Measurements from ENCODE around the gene SCAF11.

Gene SCAF11

DNA sequence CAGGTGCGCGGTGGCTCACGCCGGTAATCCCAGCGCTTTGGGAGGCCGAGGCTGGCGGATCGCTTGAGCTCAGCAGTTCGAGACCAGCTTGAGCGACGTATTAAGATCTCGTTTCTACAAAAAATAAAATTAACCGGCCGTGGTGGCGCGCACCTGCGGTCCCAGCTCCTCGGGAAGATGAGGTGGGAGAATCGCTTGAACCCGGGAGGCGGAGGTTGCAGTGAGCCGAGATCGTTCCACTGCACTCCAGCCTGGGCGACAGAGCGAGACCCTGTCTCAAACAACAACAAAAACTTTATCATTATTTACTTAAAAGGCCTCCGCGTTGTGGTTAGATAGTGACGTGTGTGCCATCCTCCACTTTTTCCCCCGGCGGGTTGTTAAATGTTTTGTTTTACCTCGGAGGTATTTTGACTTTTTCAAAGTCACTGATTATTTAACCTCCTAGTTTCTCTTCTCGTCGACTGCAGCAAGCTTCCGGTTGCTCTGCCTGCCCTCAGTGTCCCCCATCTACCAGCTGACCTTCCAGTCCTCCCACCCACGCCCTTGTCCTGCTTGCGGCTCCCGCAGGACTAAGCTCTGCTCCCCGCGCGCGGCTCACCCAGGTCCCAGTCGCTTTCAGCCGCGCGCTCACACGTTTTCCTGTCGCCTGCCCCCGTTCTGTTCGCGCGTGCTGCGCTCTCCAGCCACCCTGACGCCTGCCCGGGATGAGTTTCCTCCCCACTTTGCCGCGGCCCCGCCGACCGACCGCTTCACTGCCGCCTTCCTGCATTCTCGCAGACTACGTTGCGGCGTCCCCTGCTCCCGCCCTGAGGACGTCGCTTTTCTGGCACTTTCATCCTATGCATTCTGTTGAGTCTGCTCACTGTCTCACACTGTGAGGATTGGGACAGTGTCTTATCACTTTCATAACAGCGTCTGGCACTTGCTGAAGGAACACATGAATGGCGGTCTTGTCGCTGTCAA is 1.2 kb upstream of the SCAF11 start:
- peak overlapping the region; percentile 90 for H3K9ac ChIP-seq
- peak overlapping the region; percentile 97 for H3K27ac ChIP-seq
- H3K36me3 ChIP-seq (ENCODE audit: insufficient read depth): no peaks in the 10 kb centered on the region
- peak overlapping the region; percentile 87 for H2AFZ ChIP-seq (ENCODE audit: low read depth)
- peak overlapping the region; percentile 81 for H3K4me2 ChIP-seq
- no peaks in the 10 kb centered on the region for H3K27me3 ChIP-seq (ENCODE audit: insufficient read depth, low read depth)
- TF ChIP-seq, protein P1, sequence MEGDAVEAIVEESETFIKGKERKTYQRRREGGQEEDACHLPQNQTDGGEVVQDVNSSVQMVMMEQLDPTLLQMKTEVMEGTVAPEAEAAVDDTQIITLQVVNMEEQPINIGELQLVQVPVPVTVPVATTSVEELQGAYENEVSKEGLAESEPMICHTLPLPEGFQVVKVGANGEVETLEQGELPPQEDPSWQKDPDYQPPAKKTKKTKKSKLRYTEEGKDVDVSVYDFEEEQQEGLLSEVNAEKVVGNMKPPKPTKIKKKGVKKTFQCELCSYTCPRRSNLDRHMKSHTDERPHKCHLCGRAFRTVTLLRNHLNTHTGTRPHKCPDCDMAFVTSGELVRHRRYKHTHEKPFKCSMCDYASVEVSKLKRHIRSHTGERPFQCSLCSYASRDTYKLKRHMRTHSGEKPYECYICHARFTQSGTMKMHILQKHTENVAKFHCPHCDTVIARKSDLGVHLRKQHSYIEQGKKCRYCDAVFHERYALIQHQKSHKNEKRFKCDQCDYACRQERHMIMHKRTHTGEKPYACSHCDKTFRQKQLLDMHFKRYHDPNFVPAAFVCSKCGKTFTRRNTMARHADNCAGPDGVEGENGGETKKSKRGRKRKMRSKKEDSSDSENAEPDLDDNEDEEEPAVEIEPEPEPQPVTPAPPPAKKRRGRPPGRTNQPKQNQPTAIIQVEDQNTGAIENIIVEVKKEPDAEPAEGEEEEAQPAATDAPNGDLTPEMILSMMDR (conservative IDR thresholded peaks at IDR 0.05; ENCODE audit: low read depth, low read length): no peak
- peak overlapping the region; percentile 76 for H3K4me3 ChIP-seq (IDR thresholded peaks at IDR 0.05; ENCODE audit: insufficient read depth, low read depth, low read length)
- peaks cover 26% of the 10 kb centered on the region for H4K20me1 ChIP-seq (ENCODE audit: insufficient read depth)
- peaks cover 35% of the 10 kb centered on the region for H3K79me2 ChIP-seq (ENCODE audit: insufficient read depth, low read depth)
- H3K4me1 ChIP-seq (ENCODE audit: low read depth, poor library complexity, severe bottlenecking): peaks cover 39% of the 10 kb centered on the region

DNA sequence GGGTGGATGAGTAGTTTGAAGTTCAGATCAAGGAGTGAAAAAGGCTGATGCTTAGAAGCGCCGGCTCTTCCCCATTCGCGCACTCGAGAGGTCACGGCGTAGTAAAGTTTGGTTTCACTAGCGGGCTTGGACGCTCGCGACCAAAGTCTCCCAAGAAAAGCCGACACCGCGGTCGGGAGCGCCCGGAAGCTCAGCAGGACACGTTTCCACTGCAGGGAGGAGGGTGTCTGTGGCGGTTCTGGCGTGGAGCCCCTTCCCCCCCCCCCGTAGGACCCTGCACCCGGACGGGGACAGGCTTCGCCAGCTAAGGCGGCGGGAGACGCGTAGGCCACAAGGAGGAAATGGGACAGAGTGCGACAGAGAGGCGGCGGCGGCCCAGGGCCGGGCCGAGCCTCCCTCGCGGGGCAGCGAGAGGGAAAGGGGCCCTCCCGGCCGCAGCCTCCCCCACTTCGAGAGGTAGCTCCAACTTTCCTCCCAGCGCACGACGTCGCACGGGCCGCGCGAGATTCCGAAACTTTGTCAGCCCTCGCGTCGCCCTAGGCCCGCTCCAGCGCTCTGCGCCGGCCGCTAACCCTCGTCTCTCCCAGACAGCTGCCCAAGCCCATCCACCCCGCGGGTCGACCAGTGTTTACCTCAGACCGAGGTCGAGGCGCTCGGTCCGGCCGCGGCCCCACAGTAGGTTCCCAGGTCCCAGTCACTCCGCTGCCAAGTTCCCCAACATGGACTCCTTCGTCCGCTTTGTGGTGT is 480 bp downstream of the SCAF11 start:
- H4K20me1 ChIP-seq (ENCODE audit: insufficient read depth): peaks cover 33% of the 10 kb centered on the region
- H3K4me1 ChIP-seq (ENCODE audit: low read depth, poor library complexity, severe bottlenecking): peaks cover 46% of the 10 kb centered on the region
- peaks cover 52% of the 10 kb centered on the region for H3K79me2 ChIP-seq (ENCODE audit: insufficient read depth, low read depth)
- H3K36me3 ChIP-seq (ENCODE audit: insufficient read depth): no peaks in the 10 kb centered on the region
- H3K4me3 ChIP-seq (IDR thresholded peaks at IDR 0.05; ENCODE audit: insufficient read depth, low read depth, low read length): no peak overlapping the region
- peak overlapping the region; percentile 43 for H2AFZ ChIP-seq (ENCODE audit: low read depth)
- H3K4me2 ChIP-seq: peak overlapping the region; percentile 75; the same call in 1 of the 2 replicates
- H3K27me3 ChIP-seq (ENCODE audit: insufficient read depth, low read depth): no peaks in the 10 kb centered on the region
- peak overlapping the region; percentile 90 for H3K9ac ChIP-seq
- peak overlapping the region; percentile 97 for H3K27ac ChIP-seq
- TF ChIP-seq, protein P1 (conservative IDR thresholded peaks at IDR 0.05; ENCODE audit: low read depth, low read length): no peak

DNA sequence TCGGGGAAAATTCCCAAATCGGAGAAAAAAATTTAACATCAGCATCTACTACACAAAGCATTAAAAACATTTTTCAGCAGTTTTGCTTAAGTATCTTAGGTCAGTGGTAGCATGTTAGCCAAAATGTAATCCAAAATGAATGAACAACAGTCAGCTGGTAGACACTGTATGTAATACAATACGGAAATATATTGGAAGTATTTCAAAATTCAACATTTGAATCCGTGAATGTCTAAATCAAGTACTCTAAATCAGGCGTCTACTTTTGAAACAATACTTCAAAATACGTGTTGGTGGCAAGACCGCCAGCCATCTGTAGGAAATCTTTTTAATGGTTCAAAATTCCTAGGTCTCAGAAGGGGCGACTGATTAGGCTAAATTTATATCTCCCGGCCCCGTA is 1.1 kb downstream of the SCAF11 start:
- no peak overlapping the region for H3K4me3 ChIP-seq (IDR thresholded peaks at IDR 0.05; ENCODE audit: insufficient read depth, low read depth, low read length)
- TF ChIP-seq, protein P1 (conservative IDR thresholded peaks at IDR 0.05; ENCODE audit: low read depth, low read length): no peak
- peaks cover 33% of the 10 kb centered on the region for H4K20me1 ChIP-seq (ENCODE audit: insufficient read depth)
- peaks cover 48% of the 10 kb centered on the region for H3K4me1 ChIP-seq (ENCODE audit: low read depth, poor library complexity, severe bottlenecking)
- no peaks in the 10 kb centered on the region for H3K27me3 ChIP-seq (ENCODE audit: insufficient read depth, low read depth)
- H3K79me2 ChIP-seq (ENCODE audit: insufficient read depth, low read depth): peaks cover 58% of the 10 kb centered on the region
- peak overlapping the region; percentile 75 for H3K4me2 ChIP-seq
- H3K9ac ChIP-seq: peak overlapping the region; percentile 90
- peak overlapping the region; percentile 97 for H3K27ac ChIP-seq
- peak overlapping the region; percentile 43 for H2AFZ ChIP-seq (ENCODE audit: low read depth)
- H3K36me3 ChIP-seq (ENCODE audit: insufficient read depth): no peaks in the 10 kb centered on the region

DNA sequence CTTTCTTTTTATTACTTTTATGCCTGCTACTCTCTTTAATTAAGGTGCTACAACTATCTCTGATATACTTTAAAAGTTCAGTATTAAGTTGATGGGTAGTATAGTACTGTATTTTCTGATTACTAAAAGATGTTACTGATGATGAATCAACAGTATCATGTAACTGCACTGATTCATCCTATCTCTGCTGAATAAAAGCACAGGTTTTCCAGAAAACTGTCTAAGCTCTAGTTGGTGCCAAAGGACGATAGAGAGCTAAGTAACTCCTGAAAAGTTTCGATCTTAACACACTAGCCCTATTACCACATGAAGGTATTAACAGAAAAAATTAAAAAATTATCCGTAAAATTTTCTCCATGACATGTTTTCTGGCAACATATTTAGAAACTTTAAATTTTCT is 2.1 kb downstream of the SCAF11 start:
- peaks cover 37% of the 10 kb centered on the region for H4K20me1 ChIP-seq (ENCODE audit: insufficient read depth)
- H3K79me2 ChIP-seq (ENCODE audit: insufficient read depth, low read depth): peaks cover 68% of the 10 kb centered on the region
- no peak overlapping the region for H2AFZ ChIP-seq (ENCODE audit: low read depth)
- no peak overlapping the region for H3K4me3 ChIP-seq (IDR thresholded peaks at IDR 0.05; ENCODE audit: insufficient read depth, low read depth, low read length)
- peak overlapping the region; percentile 97; the same call in 1 of the 2 replicates for H3K27ac ChIP-seq
- H3K4me1 ChIP-seq (ENCODE audit: low read depth, poor library complexity, severe bottlenecking): peaks cover 40% of the 10 kb centered on the region
- peak overlapping the region; percentile 90; the same call in 1 of the 2 replicates for H3K9ac ChIP-seq
- H3K27me3 ChIP-seq (ENCODE audit: insufficient read depth, low read depth): no peaks in the 10 kb centered on the region
- peak overlapping the region; percentile 75 for H3K4me2 ChIP-seq
- TF ChIP-seq, protein P1 (conservative IDR thresholded peaks at IDR 0.05; ENCODE audit: low read depth, low read length): no peak
- H3K36me3 ChIP-seq (ENCODE audit: insufficient read depth): no peaks in the 10 kb centered on the region
